Brain pericyte (primary cell): Measurements from ENCODE around the gene POLR3C.
"Not testable (repeated sequence)": the region's sequence is repeated elsewhere in the genome, so short reads cannot be mapped to it uniquely, and the experiment has no call there.

Experiments
- DNase-seq: peaks from one replicate; pipeline ENCODE4 v3.0.0-alpha.2; 2012; ENCODE audit warnings: low read depth, low spot score

The POLR3C gene

GRCh38 chr1:145818095-145818494 is 5.9 kb upstream of the POLR3C start:
- not testable (repeated sequence) for DNase-seq

DNA sequence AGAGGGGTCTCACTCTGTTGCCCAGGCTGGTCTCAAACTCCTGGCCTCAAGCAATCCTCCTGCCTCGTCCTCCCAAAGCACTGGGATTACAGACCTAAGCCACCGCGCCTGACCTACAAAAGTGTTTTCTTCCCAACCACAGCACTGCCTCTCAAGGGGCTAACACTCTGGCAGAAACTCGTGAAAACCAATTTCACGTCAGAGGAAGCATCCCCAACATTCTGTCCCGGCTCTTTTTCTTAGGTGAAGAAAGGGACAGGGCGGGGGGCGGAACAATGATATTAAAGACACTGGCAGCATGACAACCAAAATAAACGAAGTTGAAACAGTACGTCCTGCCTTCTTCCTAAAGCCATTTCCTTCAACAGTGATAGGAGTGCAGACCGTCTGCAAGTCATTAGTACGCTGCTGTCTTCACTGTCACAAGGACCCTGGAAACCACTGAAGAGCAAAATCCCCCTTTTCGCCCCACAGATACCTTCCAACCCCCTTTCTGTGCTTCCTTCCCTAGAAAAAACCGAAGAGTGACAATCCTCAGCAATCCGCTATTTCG is 1.1 kb upstream of the POLR3C start:
- not testable (repeated sequence) for DNase-seq

- no peak for DNase-seq
Observed at GRCh38 chr1:145824499-145824842, 471 bp downstream of the POLR3C start.

DNA sequence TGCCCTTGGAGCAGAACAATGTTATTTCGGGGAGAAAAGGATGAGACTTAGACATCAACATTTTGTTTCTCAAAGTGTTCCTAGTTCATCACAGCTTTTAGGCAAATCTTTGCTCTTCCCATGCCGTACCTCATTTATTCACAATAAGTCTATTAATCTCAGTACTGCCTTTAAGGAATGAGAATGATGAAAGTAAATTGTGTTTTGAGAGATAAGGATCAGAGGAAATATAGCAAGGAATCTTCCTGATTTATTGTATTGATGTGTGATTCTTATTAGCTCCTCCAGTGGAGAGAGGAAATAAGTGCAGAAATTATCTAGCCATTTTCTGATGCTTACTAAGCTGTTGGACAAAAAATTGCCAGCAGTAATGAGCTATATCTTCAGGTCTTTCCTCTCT is 2.0 kb downstream of the POLR3C start:
- DNase-seq: no peak

DNA sequence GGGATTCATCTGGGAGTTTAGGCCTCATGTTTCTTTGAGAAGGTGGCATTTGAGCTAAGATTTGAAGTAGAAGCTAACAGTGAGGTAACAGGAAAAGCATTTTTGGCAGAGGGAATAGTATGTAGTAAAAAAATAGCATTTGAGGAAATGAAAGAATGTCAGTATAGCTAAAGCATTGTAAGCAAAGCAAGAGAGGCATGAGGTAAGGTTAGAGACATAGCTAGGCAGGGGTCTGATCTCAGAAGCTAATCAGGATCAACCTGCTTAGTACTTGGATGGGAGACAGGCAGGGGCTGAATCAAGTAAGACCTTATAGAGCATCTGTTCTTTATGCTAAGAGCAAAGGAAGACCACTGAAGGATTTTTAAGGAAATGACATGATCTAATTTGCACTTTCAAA is 4.0 kb downstream of the POLR3C start:
- DNase-seq: no peak

DNA sequence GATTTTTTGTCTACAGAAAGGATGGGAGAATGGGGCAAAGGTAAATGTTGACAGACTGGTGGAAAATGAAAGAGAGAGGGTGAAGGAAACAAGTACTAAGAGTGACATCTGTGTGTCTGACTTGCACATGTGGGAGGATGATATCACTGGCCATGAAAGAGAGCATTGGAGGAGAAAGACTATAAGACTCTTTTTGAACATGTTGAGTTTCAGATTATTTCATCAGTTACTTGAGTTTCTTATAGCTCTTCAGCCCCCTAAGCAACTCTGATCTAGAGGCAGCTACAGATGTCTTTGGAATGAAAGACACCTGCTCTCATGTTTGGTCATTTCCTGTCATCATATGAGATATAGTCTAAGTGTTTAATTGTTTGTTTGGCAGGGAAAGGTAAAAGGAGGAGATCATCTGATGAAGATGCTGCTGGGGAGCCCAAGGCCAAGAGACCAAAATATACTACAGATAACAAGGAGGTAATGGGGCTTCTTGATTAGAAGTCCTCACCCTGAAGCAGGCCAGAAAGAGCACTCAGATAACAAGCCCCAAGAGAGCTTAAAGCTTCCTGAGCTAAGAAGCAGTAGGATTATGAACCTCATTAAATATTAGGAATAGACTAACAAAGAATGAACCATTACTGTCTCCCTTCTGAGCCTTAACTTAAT is 4.5 kb downstream of the POLR3C start:
- DNase-seq: no peak

DNA sequence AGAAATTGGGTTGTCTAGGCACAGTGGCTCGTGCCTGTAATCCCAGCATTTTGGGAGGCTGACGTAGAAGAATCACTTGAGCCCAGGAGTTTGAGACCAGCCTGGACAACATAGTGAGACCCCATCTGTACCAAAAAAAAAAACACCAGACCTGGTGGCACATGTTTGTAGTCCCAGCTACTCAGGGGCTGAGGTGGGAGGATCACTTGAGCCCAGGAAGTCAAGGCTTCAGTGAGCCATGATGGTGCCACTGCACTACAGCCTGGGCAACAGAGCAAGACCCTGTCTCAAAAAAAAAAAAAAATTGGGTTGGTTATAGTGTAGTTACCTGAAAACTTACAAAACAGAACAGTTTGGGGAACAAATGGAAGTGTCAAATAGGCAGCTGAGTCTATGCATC is 6.8 kb downstream of the POLR3C start:
- DNase-seq: not testable (repeated sequence)

DNA sequence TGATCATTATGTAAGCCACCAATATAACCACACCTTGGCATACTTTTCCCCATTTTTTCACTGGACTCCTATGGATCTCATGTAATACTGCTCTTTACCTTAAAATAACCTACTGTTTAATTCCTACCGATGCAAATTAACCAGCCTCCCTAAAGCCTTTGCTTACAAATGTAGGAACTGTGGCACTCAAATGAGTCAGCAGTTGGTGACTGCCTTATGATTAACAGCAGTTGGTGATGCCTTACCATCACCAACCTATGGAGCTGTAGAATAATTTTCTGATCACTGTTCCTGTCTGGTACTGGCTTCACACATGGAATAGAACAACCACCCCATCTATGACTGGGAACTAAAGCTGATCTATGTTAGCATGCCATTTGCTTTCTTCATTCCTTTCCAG is 13.7 kb downstream of the POLR3C start:
- no peak for DNase-seq

DNA sequence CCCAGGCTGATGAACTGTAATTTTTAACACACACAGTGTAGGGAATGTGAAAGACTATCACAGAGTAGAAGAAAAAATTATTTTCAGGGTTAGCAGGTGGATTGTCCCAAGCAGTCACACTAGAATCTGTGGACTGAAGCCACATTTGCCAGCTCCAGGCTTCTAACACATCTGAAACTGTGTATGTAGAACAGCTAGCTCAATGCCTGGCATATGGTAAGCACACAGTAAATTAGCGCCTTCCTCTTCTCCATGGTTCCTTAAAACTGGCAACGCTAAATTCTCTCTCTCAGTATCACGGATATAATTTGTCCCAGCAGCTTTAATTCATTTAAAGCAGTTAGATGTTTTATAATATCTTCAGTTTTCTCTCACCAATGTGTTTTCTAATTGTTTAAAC is 19.0 kb downstream of the POLR3C start:
- no peak for DNase-seq

DNA sequence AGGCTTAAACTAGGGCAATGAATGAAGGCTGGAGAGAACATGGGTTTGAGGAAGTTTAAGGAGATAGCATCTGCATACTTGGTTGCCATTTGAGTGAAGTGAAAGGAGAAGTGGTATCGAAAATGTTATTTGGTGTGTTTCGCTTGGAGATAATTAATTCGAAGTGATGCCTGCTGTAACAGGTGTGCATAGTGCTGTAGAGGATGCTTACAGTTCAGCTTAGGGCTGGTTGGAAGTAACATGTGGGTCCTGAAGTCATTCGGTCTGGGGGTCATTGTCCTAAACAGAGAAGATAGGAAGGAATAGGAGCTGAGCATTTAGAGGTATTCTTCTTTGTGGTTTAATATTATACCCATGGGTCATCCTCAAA is 21.1 kb downstream of the POLR3C start:
- DNase-seq: no peak

DNA sequence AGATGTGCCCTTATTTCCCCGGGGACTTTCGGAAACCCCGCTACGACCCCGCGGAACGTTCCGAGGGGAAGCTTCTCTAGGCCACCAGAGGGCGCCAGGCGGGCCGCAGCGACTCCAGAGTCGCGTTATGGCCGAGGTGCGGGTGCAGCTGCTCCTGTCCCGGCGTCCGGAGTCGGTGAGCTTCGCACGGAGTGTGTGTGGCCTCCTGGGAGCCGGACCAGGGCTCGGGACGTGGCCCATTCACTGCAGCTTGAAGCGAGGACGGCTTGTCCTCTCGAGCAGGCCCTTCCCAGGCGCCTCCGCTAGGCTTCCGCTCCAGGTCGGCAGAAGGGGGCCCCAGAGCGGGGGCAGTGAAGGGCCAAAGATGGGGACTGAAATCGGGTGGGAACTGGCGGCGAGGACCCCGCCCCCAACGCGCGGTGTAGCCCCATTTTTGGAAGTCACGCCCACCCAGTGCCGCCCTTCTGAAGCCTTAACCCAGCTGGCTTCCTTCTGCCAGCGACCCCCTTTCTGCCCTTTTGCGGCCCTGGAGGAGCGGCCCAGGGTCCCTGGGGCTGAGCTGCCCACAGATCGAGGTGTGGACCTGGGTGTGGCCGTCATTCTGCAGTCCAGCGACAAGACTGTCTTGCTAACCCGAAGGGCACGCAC is 21.6 kb downstream of the POLR3C start, which contains the start of gene NUDT17:
Gene NUDT17 (plus strand): TSS at position 117 of the 648 bp plus-strand sequence. CDS start 11 bp downstream, at position 128.
- no peak for DNase-seq

- DNase-seq: no peak
Observed at GRCh38 chr1:145846201-145846612, 22.2 kb downstream of the POLR3C start.

GRCh38 chr1:145847827-145848226 is 23.8 kb downstream of the POLR3C start:
- DNase-seq: no peak

DNA sequence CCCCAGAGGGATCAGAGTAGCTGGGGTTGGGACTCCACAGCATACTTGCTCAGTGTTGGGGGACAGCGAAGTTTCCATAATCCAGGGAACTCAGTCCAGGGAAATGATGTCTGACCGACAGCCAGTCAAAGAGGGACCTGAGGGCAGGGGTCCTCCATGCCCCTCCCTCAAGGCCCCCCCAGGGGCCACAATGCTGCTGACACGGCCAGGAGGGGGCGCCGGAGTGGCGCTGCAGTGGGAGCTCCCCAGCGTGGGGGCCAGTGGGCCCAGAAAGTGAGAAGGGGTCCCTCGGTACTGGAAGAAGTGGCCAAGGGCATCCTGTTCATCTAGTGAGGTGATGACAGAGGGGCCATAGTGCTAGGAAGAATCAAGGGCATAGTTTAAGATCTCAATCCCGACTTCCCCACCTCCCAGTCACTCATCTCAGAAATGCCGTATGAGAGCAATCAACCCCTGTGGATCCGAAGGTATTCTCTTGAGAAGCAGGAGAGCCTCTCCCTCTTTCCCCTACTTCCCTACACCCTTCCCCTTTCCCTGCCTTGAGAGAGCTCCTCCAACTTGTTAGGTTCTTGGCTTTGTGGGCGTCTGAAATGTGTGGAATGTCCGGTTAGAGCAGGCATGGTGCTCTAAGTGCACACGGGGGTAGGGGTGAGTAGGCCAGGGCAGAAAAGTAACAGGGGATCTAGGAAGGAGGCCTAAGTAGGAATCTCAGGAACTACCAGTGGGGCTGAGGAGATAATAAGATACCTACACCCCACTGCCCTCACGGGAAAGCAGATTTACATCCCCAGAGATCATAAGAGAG is 25.6 kb downstream of the POLR3C start:
- no peak for DNase-seq

DNA sequence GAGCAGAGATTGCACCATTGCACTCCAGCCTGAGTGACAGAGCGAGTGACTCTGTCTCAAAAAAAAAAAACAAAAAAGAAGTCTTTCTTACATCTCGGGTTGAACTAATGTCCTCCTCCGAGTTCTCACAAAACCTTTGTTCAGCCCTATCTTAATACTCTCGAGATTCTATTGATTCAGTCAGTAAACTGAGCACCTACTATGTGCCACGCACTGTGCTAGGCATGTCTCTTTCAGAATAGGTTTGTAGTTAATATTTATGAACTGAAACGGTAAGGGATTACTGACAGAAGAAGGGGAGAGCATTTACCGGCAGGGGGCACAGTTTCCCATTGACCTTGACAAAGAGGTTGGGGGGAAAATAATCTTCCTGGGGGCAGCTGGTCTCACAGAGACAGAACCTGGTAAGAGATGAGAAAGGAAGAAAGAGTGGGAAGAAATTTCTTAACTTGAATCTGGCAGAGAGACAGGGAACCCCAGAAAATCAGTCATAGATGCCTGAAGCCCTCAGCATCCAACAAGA is 31.5 kb downstream of the POLR3C start:
- DNase-seq: no peak

- DNase-seq: no peak
Observed at GRCh38 chr1:145857170-145857569, 33.2 kb downstream of the POLR3C start.

GRCh38 chr1:145858238-145858900 is 34.4 kb downstream of the POLR3C start:
- no peak for DNase-seq

DNA sequence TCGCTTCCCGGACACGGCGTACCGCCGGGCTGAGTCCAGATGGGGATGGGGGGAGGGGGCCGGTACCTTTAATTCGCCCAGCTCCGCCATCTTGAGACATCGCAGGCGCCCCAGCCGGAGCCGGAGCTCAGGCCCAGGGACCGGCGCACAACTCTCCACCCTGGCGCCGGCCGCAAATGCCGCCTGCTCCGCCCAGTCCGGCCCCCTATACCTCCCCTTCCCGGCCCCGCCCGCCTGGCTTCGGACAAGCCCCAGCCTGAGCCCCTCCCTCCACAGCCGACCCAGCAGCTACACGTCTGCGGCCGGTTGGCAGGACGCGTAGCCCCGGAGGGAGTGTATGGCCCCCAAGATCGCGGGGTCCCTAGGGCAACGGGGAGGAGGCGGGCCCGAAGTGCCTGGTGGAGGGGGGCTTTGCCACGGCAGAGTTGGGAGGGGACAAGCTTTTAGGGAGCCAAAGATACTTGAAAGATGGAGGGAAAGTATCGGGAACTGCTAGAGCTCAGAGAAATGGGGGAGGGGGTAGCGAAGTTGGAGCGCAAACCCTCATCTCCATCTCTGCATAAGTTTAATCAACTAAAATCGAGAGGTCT is 35.0 kb downstream of the POLR3C start, which contains the start of gene PIAS3:
Gene PIAS3 (minus strand): TSS at position 181 of the 590 bp plus-strand sequence. CDS start 91 bp downstream, at position 90.
- DNase-seq: peak; percentile 79

DNA sequence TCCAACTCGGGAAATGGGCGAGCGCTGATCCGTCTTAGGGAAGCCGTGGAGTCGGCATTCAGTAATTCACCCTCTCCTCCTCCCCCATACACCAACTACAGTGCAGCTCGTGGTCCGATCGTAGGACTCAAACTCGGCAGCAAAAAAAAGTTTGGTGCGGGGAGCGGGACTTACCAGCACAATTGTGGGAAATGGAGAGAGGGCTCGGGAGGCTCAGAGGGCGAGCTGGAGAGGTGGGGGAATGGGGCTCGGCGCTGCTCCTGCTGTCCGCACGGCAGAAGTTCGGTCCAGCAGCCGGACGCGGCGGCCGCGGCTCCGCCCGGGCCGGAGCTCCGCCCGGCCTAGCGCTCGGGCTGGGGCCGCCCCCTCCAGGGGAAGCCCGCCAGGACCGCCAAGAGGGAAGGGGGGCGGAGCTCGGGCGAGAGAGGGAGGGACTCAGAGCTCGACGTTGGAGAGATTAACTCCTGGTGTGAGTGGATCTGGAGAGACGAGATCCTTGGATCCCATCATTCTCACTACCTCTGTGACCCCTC is 35.6 kb downstream of the POLR3C start:
- peak; percentile 52 for DNase-seq

GRCh38 chr1:145863282-145864018 is 39.5 kb downstream of the POLR3C start:
- no peak for DNase-seq
